DOHH2 (cell line): ENCODE measurements around the gene NKD1.

ENCODE experiments used
- H3F3A ChIP-seq: fragments of 200-600 bp; sonication (generic), shearing (Covaris generic); 2 replicates; pipeline ENCODE4 v1.6.0; 2016; ENCODE audit warnings: antibody characterized with exemption, mild to moderate bottlenecking; ENCODE audit not compliant: control insufficient read depth, insufficient read depth
- H3K27ac ChIP-seq: fragments of 200-600 bp; sonication (generic); 2 replicates; pipeline ENCODE4 v1.5.1; 2014; ENCODE audit warnings: low read depth, mild to moderate bottlenecking, low read length, moderate library complexity
- H3K27me3 ChIP-seq: fragments of 200-600 bp; sonication (generic); 2 replicates; pipeline ENCODE4 v1.6.1; 2014; ENCODE audit warnings: mild to moderate bottlenecking, low read length, mixed read lengths; ENCODE audit not compliant: control insufficient read depth
- H3K36me3 ChIP-seq: fragments of 200-600 bp; sonication (generic); 2 replicates; pipeline ENCODE4 v1.6.1; 2014; ENCODE audit warnings: mild to moderate bottlenecking, low read length, moderate library complexity, mixed read lengths; ENCODE audit not compliant: control insufficient read depth
- H3K4me1 ChIP-seq: fragments of 200-600 bp; sonication (generic); 2 replicates; pipeline ENCODE4 v1.6.1; 2014; ENCODE audit warnings: mild to moderate bottlenecking, low read length, mixed read lengths; ENCODE audit not compliant: control insufficient read depth
- H3K4me2 ChIP-seq: fragments of 200-600 bp; sonication (generic); 2 replicates; pipeline ENCODE4 v1.6.0; 2014; ENCODE audit warnings: mild to moderate bottlenecking, low read length, moderate library complexity
- H3K4me3 ChIP-seq: fragments of 200-600 bp; sonication (generic); 2 replicates; pipeline ENCODE4 v1.5.1; 2014; ENCODE audit warnings: mild to moderate bottlenecking, low read length, mixed read lengths
- H3K79me2 ChIP-seq: fragments of 200-600 bp; sonication (generic); 2 replicates; pipeline ENCODE4 v1.6.1; 2014; ENCODE audit warnings: mild to moderate bottlenecking, low read length, mixed read lengths; ENCODE audit not compliant: control insufficient read depth
- H3K9me2 ChIP-seq: fragments of 200-600 bp; sonication (generic); replicated peaks from 2 replicates; pipeline ENCODE4 v1.6.1; 2014; ENCODE audit warnings: mild to moderate bottlenecking, low read length, mixed read lengths; ENCODE audit not compliant: control insufficient read depth
- H3K9me3 ChIP-seq: fragments of 200-600 bp; sonication (generic); 2 replicates; pipeline ENCODE4 v1.6.1; 2014; ENCODE audit warnings: antibody characterized with exemption, low read length, mixed read lengths; ENCODE audit not compliant: control insufficient read depth, insufficient read depth
- H4K20me1 ChIP-seq: fragments of 200-600 bp; sonication (generic); 2 replicates; pipeline ENCODE4 v1.6.0; 2014; ENCODE audit warnings: low read depth, mild to moderate bottlenecking, antibody characterized with exemption, low read length, moderate library complexity; ENCODE audit not compliant: control insufficient read depth, insufficient read depth
- EZH2phosphoT487 ChIP-seq: fragments of 200-600 bp; sonication (generic); IDR thresholded peaks from 2 replicates; pipeline ENCODE4 v1.6.1; 2017; ENCODE audit warnings: borderline replicate concordance, mild to moderate bottlenecking, antibody characterized with exemption, low read length, moderate library complexity, mixed read lengths
- TF ChIP-seq, protein P1 (sequence below): fragments of 200-600 bp; sonication (generic); IDR thresholded peaks from one replicate; pipeline ENCODE4 v1.5.1; 2014; ENCODE audit warnings: antibody characterized with exemption, mild to moderate bottlenecking, low read depth, low read length; ENCODE audit not compliant: poor library complexity, severe bottlenecking

The NKD1 gene

DNA sequence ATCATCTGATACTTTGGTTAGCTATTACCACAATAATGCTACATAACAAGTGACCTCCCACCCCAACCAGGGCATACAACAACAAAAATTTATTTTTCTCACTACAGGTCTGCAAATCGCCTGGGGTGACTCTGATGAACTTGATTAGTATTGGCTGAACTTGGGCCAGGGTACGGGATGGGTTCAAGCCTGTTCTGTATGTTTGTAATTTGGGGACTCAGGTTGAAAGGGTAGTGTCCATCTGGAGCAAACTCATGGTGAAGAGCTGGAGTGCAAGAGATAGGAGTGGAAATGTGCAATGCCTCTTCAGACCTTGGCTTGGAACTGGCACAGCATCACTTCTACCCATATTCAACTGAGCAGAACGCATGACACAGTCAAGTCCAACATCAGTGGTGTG, 16.3 kb upstream of the NKD1 start:
- H3K27me3 ChIP-seq, result no peaks in the 10 kb centered on the region
- no peaks in the 10 kb centered on the region for H3K79me2 ChIP-seq
- no peaks in the 10 kb centered on the region for H3K4me1 ChIP-seq
- TF ChIP-seq, protein P1, sequence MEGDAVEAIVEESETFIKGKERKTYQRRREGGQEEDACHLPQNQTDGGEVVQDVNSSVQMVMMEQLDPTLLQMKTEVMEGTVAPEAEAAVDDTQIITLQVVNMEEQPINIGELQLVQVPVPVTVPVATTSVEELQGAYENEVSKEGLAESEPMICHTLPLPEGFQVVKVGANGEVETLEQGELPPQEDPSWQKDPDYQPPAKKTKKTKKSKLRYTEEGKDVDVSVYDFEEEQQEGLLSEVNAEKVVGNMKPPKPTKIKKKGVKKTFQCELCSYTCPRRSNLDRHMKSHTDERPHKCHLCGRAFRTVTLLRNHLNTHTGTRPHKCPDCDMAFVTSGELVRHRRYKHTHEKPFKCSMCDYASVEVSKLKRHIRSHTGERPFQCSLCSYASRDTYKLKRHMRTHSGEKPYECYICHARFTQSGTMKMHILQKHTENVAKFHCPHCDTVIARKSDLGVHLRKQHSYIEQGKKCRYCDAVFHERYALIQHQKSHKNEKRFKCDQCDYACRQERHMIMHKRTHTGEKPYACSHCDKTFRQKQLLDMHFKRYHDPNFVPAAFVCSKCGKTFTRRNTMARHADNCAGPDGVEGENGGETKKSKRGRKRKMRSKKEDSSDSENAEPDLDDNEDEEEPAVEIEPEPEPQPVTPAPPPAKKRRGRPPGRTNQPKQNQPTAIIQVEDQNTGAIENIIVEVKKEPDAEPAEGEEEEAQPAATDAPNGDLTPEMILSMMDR, result no peak
- no peaks in the 10 kb centered on the region for H3K36me3 ChIP-seq
- H3K27ac ChIP-seq, result no peak overlapping the region
- no peak overlapping the region for H3K4me3 ChIP-seq
- H3F3A ChIP-seq, result no peaks in the 10 kb centered on the region
- H4K20me1 ChIP-seq, result no peaks in the 10 kb centered on the region
- no peak overlapping the region for H3K4me2 ChIP-seq
- H3K9me3 ChIP-seq, result peaks cover 6% of the 10 kb centered on the region; the same call in 1 of the 2 replicates
- no peaks in the 10 kb centered on the region for H3K9me2 ChIP-seq

DNA sequence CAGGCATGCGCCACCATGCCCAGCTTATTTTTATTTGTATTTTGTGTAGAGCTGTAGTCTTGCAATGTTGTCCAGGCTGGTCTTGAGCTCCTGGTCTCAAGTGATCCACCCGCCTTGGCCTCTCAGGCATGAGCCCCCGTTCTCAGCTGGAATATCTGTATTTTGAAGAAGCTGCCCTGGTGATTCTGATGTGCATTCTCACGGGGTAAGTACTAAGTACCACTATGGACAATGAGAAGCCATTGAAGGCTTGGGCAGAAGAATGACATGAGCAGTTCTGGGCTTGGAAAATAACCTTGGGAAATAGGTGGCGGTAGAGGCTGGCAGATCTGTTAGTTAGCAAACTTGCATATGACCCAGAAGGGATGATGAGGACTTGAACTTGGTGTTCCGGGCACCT, 15.6 kb upstream of the NKD1 start:
- Histone ChIP-seq H3K27me3 (no peaks in the 10 kb centered on the region), H3K9me2 (no peaks in the 10 kb centered on the region), H3K79me2 (no peaks in the 10 kb centered on the region), H3K4me3 (no peak overlapping the region), H3K4me2 (no peak overlapping the region), H3K36me3 (no peaks in the 10 kb centered on the region), H4K20me1 (no peaks in the 10 kb centered on the region), H3F3A (no peaks in the 10 kb centered on the region), H3K27ac (no peak overlapping the region), H3K9me3 (peaks cover 6% of the 10 kb centered on the region; the same call in 1 of the 2 replicates), H3K4me1 (no peaks in the 10 kb centered on the region)
- TF ChIP-seq EZH2phosphoT487, result no peak
- TF ChIP-seq, protein P1, result no peak

DNA sequence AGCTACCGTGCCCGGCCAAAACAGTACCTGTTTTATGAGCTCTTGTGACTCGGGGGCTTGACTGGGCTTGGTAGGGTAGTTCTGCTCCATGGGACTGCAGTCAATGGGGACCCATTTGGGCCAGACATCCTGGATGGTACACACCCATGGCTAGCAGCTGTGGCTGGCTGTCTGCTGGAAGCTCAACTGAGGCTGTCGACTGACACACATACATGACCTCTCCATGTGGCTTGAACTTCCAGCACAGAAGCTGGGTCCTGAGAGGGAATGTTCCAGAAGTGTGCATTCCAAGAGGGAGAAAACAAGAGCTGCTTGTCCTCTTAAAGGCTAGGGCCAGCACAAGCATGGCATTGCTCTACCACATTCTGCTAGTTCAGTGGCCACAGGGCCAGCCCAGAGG, 14.9 kb upstream of the NKD1 start:
- TF ChIP-seq EZH2phosphoT487, result no peak
- TF ChIP-seq, protein P1, result no peak
- Histone ChIP-seq H3K9me3 (peaks cover 6% of the 10 kb centered on the region; the same call in 1 of the 2 replicates), H3K4me2 (no peak overlapping the region)

DNA sequence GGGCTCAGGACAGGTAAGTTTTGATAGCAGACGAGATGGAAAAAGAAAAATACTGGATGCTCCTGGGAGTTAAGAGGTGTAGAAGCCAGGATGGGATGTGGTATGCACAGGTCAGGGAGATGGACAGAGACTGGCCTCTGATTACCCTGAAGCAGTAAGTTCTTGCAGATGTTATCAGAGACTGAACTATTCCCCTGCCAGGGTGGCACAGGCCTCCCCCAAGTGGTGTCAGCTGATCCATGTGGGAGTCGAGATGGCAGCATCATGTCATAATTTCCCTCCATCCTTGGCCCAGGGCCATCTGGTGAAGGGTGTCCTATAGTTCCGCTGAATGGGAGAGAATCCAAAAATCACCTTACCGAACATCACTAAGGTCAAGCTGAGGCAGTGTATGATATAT, 14.1 kb upstream of the NKD1 start:
- no peak overlapping the region for H3K4me3 ChIP-seq
- no peak overlapping the region for H3K27ac ChIP-seq
- no peak overlapping the region for H3K4me2 ChIP-seq
- no peaks in the 10 kb centered on the region for H3K27me3 ChIP-seq
- H3K9me3 ChIP-seq, result peaks cover 6% of the 10 kb centered on the region; the same call in 1 of the 2 replicates
- TF ChIP-seq, protein P1, result no peak
- no peak for TF ChIP-seq EZH2phosphoT487
- no peaks in the 10 kb centered on the region for H3F3A ChIP-seq
- no peaks in the 10 kb centered on the region for H3K9me2 ChIP-seq
- H3K4me1 ChIP-seq, result no peaks in the 10 kb centered on the region
- no peaks in the 10 kb centered on the region for H3K36me3 ChIP-seq
- H3K79me2 ChIP-seq, result no peaks in the 10 kb centered on the region
- H4K20me1 ChIP-seq, result no peaks in the 10 kb centered on the region

More for the DNA sequence above, 14.9 kb upstream of the NKD1 start:
- H3K27me3 ChIP-seq, result no peaks in the 10 kb centered on the region
- H3K27ac ChIP-seq, result no peak overlapping the region
- no peaks in the 10 kb centered on the region for H3K36me3 ChIP-seq
- no peak overlapping the region for H3K4me3 ChIP-seq
- no peaks in the 10 kb centered on the region for H3F3A ChIP-seq
- no peaks in the 10 kb centered on the region for H3K4me1 ChIP-seq
- no peaks in the 10 kb centered on the region for H3K9me2 ChIP-seq
- H4K20me1 ChIP-seq, result no peaks in the 10 kb centered on the region
- no peaks in the 10 kb centered on the region for H3K79me2 ChIP-seq
